Activated naive CD4-positive, alpha-beta T cell treated with anti-CD3 and anti-CD28 coated beads, Interleukin-2, amount 10 ng/mL, durations not matched to agents 7 days and 5 days (primary cell): ENCODE measurements around the gene STAT5B.

Experiments used
- CTCF ChIA-PET: fragments of 350-600 bp; sonication (Branson Sonifier 250); formaldehyde crosslinking; loops from one replicate; lab custom pipeline; 2021; ENCODE audit warnings: antibody characterized with exemption; lab: Charles Lee
- DNase-seq: peaks from one replicate; pipeline ENCODE4 v3.0.0-alpha.2; 2020
- H3K27ac Mint-ChIP-seq: one replicate; pipeline ENCODE4 v1.8.0; 2021; ENCODE audit warnings: mild to moderate bottlenecking, moderate library complexity, mixed read lengths
- H3K27me3 Mint-ChIP-seq: one replicate; pipeline ENCODE4 v1.8.0; 2021; ENCODE audit warnings: mild to moderate bottlenecking, mixed read lengths
- H3K36me3 Mint-ChIP-seq: one replicate; pipeline ENCODE4 v1.8.0; 2021; ENCODE audit warnings: mixed read lengths
- H3K4me1 Mint-ChIP-seq: one replicate; pipeline ENCODE4 v1.8.0; 2021; ENCODE audit warnings: mixed read lengths
- H3K4me3 Mint-ChIP-seq: one replicate; pipeline ENCODE4 v1.8.0; 2021; ENCODE audit warnings: mild to moderate bottlenecking, moderate library complexity, mixed read lengths
- H3K9me3 Mint-ChIP-seq: one replicate; pipeline ENCODE4 v1.8.0; 2021; ENCODE audit warnings: mixed read lengths

Gene STAT5B

DNA sequence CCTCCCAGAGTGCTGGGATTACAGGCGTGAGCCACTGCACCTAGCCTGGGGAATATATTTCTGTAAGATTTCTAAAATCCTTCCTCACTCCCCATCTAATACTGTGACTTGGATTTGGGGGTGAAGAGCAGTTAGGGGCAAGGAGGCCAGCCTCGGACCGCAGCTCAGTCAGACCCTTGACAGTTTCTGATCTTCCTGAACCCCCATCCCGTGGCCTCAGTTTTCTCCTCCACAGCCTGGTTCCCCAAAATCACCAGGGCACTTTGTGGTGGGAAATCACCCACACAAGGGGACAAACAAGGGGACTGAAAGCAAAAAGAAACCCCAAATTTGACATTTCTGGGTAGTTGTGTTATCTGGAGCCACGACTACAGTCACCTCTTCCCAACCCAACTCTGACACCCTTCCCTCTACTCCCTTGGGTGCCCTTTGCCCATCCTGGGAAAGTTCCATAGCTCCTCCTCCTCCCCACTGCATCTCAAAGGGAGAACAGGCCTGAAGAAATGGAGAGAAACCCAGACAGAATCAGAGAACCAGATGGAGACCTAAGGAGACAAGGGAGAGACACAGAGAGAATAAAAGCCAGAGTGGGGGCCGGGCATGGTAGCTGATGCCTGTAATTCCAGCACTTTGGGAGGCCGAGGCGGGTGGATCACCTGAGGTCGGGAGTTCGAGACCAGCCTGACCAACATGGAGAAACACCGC, 9.3 kb upstream of the STAT5B start:
- peak overlapping the region; percentile 97 for H3K4me3 Mint-ChIP-seq
- CTCF ChIA-PET = interaction anchor here (2.0 kb wide), 1 partner anchor 63 kb away, joined by 9 read pairs; no protein-coding TSS in a partner anchor
- peaks cover 50% of the 10 kb centered on the region for H3K4me1 Mint-ChIP-seq
- no peak for DNase-seq
- H3K27me3 Mint-ChIP-seq = no peaks in the 10 kb centered on the region
- H3K27ac Mint-ChIP-seq = no peak overlapping the region
- no peaks in the 10 kb centered on the region for H3K9me3 Mint-ChIP-seq
- peaks cover 10% of the 10 kb centered on the region for H3K36me3 Mint-ChIP-seq

DNA sequence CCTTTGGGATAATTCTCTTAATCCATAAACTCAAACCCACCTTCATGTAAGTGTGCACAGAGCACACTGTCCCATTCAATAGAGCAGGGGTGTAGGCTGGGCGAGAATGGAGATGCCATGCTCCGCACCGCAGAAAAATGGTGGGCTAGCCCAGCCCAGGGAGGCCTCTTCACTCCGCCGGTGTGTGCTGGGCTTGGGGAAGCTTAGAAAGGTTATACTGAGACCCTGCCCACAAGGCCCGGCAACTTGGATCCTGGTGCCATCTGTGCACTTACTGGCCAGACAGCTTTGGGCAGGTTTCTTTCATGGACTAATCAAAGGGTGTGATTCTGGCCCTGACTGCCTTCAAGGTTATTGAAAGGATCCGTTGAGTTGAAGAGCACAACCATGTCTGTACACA, 8.4 kb upstream of the STAT5B start:
- DNase-seq = no peak
- no peak overlapping the region for H3K27ac Mint-ChIP-seq
- peaks cover 41% of the 10 kb centered on the region for H3K4me1 Mint-ChIP-seq
- H3K4me3 Mint-ChIP-seq = no peak overlapping the region
- peaks cover 5% of the 10 kb centered on the region for H3K36me3 Mint-ChIP-seq
- H3K27me3 Mint-ChIP-seq = no peaks in the 10 kb centered on the region
- H3K9me3 Mint-ChIP-seq = no peaks in the 10 kb centered on the region
- CTCF ChIA-PET = no interaction called here

DNA sequence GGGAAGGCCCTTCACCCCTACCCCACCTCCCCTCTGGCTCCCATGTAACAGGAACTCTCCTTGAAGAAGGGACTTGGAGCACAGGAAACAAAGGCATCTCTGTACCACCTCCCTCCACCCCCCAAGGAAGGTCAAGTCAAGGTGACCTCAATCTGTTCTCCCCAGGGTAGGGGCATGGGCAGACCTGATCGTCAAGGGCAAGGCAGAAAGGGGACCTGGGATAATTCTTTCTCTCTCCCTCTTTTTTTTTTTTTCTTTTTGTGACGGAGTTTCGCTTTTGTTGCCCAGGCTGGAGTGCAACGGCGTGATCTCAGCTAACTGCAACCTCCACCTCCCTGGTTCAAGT, 7.8 kb upstream of the STAT5B start:
- no peak overlapping the region for H3K27ac Mint-ChIP-seq
- CTCF ChIA-PET = no interaction called here

DNA sequence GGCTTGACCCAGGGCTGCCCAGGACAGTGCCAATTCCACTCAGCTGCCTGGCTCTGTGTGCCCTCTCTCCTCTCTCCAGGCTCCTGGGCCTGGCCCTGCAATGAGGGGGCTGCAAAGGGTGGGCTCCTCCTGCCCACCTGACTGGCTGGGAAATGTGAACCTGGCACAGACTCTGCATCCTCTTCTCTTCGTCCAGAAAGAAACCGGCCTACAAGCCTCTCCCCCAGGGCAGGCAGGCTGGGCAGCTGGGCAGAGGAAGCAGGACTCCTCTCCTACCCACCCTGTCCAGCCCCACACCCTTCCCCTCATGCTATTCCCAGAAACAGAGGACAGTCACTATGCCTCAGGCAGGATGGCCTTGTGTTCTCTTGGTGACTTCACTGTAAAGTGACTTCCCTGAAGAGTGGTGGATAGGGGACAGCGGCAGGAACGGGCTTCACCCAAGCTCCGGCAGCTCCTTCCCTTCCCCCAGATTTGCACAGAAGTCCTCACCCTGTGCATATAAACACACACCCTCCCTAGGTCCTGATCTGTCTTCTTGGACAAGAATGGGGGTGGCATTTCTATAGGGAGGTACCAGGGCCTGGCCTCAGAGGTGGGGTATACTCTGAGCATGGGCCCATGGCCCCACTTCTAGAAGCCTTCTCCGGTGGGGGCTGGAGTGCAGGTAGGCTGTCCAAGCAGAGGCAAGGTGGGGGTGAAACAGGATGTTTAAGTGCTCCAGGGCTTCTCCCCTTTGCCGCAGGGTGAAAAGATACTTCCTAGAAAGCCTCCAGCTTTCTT, 7.2 kb upstream of the STAT5B start:
- no peak overlapping the region for H3K27ac Mint-ChIP-seq
- no peaks in the 10 kb centered on the region for H3K27me3 Mint-ChIP-seq
- H3K4me3 Mint-ChIP-seq = no peak overlapping the region
- peaks cover 35% of the 10 kb centered on the region for H3K4me1 Mint-ChIP-seq
- DNase-seq = no peak
- no peaks in the 10 kb centered on the region for H3K9me3 Mint-ChIP-seq
- CTCF ChIA-PET = interaction anchor here (0.6 kb wide), 1 partner anchor 396 kb away, joined by 3 read pairs; no protein-coding TSS in a partner anchor
- H3K36me3 Mint-ChIP-seq = peaks cover 3% of the 10 kb centered on the region

More for the DNA sequence above, 7.8 kb upstream of the STAT5B start:
- Mint-ChIP-seq H3K4me1 (peaks cover 36% of the 10 kb centered on the region), H3K27me3 (no peaks in the 10 kb centered on the region), H3K4me3 (no peak overlapping the region), H3K36me3 (peaks cover 3% of the 10 kb centered on the region), H3K9me3 (no peaks in the 10 kb centered on the region)
- DNase-seq = no peak

DNA sequence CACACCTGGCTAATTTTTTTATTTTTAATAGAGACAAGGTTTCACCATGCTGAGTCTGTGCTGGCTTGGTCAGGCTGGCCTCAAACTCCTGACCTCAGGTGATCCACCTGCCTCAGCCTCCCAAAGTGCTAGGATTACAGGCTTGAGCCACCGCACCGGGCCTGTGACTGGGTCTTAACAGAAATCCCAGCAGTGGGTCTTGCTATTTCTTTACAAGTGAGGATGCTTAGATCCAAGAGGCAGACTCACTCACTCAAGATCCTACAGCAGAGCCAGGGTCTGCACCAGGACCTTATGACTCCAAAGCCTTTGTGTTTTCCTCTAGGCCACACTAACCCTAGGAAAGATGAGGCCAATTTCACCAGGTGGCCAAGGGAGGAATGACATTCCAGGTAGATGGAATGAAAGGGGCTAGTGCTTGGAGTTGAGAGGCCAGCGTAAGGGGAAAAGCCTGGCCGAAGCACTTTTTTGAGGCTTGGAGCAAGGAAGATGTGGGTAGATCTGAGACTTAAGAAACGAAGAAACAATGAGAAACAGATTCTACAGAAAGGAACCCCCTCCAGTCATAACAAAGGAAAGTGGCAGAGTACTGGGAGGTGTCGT, 6.4 kb upstream of the STAT5B start:
- Mint-ChIP-seq H3K27me3 (no peaks in the 10 kb centered on the region), H3K4me3 (no peak overlapping the region), H3K27ac (no peak overlapping the region), H3K4me1 (peaks cover 35% of the 10 kb centered on the region), H3K36me3 (peaks cover 3% of the 10 kb centered on the region), H3K9me3 (no peaks in the 10 kb centered on the region)
- CTCF ChIA-PET = interaction anchor here (0.6 to 1.3 kb wide), 2 partner anchors 60 to 395 kb away, joined by 3 to 5 read pairs; no protein-coding TSS in a partner anchor
- no peak for DNase-seq

DNA sequence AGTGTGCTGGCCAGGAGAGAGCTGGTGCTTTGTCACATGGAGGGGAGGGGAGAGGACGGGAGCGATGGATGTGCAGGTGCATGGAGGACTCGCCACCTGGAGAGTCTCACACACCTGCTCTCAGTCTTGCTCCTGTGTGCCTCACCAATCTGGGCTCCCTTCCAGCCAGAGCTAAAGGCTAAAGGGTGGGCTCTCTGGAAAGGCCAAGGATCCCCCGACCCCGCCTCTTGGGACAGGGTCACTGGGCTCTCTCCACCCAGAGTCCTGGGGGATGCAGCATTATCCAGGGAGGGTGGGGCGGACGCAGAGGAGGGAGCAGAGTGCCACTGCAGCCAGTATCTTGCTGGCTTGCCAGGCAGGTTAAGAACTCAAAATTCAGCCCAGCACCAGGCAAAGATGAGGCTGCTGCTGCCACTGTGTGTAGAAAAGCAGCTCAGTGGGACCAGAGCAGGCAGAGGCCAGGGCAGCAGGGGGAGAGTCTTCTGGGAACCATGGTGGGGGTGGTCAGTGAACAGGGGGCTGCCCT, 5.4 kb upstream of the STAT5B start:
- Mint-ChIP-seq H3K4me3 (no peak overlapping the region), H3K4me1 (peaks cover 36% of the 10 kb centered on the region), H3K27ac (no peak overlapping the region), H3K9me3 (no peaks in the 10 kb centered on the region), H3K36me3 (peaks cover 3% of the 10 kb centered on the region), H3K27me3 (no peaks in the 10 kb centered on the region)
- CTCF ChIA-PET = interaction anchor here (1.3 kb wide), 1 partner anchor 59 kb away, joined by 5 read pairs; no protein-coding TSS in a partner anchor
- no peak for DNase-seq

DNA sequence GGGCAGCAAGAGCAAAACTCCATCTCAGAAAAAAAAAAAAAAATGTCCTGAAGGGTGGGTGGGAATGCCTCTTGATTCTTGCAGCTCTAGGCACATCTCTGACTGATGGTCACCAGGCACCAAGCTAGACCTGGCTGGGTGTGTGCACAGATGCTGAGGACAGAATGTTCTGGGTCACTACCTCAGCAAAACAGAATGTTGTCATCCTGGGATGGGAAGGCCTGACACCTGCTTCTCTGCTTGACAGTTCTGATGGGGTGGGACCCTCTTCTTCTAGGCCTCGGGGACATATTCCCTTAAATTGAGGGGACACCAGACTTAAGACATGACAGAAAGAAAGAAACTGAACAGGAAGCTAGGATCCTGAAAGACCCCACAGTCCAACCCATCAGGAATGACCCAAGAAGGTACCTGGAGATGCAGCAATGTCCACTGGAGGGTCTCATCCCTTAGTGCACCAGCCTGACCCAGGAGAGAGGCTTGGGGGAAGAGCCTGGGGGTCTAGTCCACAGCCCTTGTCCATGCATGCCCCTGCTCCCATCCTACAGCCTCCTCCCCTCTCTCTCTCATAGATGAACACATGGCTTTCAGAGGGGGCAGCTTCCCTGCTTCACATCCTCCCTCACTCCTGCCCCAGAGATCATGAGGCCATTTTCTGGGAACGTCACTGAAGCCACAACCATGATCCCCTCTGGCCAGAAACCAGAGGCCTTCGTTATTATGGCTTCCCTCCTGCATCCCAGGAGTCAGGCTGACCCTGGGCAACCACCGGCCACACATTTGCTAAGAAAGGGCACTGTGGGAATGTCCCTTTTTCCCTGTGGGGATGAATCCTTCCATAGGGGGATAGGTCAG, 3.8 kb upstream of the STAT5B start:
- Mint-ChIP-seq H3K27me3 (no peaks in the 10 kb centered on the region), H3K27ac (no peak overlapping the region), H3K36me3 (peaks cover 7% of the 10 kb centered on the region), H3K9me3 (no peaks in the 10 kb centered on the region), H3K4me1 (peaks cover 26% of the 10 kb centered on the region), H3K4me3 (no peak overlapping the region)
- no peak for DNase-seq
- CTCF ChIA-PET = interaction anchor here (1.7 kb wide), 1 partner anchor 58 kb away, joined by 6 read pairs; no protein-coding TSS in a partner anchor

DNA sequence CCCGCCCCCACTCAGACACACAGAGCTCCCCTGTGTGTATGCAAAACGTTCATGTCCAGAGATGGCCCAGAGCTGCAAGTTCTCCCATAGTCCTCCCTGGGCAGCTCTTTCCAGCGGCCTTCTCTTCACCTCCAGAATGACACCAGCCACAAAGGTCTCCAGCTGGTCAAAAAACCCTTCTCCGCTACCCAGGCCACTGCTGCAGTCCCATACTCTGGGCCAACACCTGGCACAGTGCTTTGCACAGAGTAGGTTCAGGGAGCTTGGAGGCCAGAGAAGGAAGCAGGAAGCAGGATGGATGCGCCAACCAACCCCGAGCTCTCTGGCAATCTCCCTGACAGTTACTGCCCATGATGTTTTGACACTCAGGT, 1.1 kb upstream of the STAT5B start:
- Mint-ChIP-seq H3K27ac (peak overlapping the region; percentile 80), H3K27me3 (no peaks in the 10 kb centered on the region), H3K36me3 (peaks cover 17% of the 10 kb centered on the region), H3K9me3 (no peaks in the 10 kb centered on the region), H3K4me1 (peaks cover 35% of the 10 kb centered on the region), H3K4me3 (peak overlapping the region; percentile 76)
- no peak for DNase-seq
- CTCF ChIA-PET = interaction anchor here (1.0 kb wide), 1 partner anchor 55 kb away, joined by 4 read pairs; no protein-coding TSS in a partner anchor

DNA sequence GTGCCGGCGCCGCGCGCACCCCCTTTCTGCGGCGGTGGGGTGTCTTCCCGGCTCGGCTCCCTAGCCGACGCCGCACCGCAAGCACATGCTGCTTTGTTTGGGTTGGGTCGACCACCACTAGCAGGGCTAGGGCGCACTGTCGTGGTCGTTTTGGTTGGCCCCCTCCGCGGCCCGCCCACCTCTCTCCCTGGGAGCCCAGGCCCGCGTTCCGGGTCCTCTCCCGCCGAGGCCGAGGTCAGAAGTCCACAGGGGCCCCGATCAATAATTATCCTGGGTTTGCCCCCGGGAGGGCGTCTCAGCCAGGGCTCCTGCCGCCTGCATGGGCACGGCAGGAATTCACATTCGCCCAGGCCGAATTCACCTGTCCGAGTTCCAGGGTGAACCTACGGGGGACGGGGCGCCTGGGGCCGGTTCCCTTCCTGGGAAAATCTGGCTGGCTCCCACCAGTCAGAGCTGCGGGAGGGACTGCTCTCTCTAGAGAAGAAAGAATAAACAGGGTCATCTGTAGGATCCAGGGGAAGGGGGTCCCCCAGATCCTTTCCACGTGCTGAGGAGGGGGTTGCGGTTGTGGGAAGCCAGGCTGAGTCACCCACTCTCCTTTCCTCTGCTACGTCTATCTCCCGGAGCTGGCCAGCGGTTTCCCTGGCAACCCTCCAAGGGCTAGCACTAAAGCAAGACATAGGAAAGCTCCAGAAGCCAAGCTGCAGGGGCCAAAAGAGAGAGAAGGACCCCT, 584 bp upstream of the STAT5B start:
- no peaks in the 10 kb centered on the region for H3K27me3 Mint-ChIP-seq
- CTCF ChIA-PET = interaction anchor here (1.0 to 2.4 kb wide), 2 partner anchors 54 kb away, joined by 4 to 16 read pairs; no protein-coding TSS in a partner anchor
- DNase-seq = peak; percentile 34
- peak overlapping the region; percentile 76 for H3K4me3 Mint-ChIP-seq
- H3K27ac Mint-ChIP-seq = peak overlapping the region; percentile 80
- H3K36me3 Mint-ChIP-seq = peaks cover 17% of the 10 kb centered on the region
- no peaks in the 10 kb centered on the region for H3K9me3 Mint-ChIP-seq
- H3K4me1 Mint-ChIP-seq = peaks cover 40% of the 10 kb centered on the region

DNA sequence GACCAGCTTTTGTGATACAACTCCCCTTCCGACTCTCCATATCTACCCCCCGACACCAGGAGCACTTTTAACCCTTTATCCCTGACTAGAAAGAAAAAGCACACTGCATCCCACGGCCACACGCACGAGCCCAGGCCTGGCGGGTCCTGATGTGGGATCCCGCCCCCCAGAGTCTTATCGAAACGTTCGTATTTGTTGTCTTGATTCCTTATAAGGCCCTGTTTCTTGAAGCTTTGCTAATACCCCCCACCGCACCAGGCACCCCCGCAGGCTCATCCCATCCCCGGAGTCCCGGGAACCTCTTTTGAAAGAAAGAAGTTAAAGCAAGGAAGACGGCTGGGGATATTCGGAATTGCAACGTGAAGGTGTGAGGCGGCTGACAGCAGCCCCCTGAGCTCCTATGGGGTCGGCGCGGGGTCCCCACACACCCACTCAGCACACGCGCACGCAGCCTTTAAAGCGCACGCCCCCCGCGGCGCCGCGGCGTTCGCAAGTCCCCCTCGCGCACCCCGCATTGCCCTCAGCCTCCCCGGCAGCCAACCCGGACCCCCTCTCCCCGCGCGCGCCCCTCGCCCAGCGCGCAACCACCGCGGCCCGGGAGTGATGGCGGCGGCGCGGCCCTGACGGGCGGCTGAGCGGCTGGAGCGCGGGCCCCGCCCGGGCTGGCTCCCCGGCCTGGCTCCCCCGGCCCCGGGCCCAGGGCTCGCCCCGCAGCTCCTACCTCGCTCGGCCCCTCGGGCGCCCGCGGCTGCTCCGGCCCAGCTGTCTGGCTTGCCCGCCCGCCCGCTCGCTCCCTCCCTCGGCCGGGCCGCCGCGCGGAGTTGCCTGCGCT, 448 bp downstream of the STAT5B start:
- Mint-ChIP-seq H3K36me3 (peaks cover 22% of the 10 kb centered on the region), H3K27ac (peak overlapping the region; percentile 91), H3K4me1 (peaks cover 51% of the 10 kb centered on the region), H3K27me3 (no peaks in the 10 kb centered on the region), H3K4me3 (peak overlapping the region; percentile 95), H3K9me3 (no peaks in the 10 kb centered on the region)
- CTCF ChIA-PET = interaction anchor here (0.8 to 2.4 kb wide), 3 partner anchors 20 to 53 kb away, joined by 3 to 16 read pairs (median 3); no protein-coding TSS in a partner anchor
- peak; percentile 55 for DNase-seq

DNA sequence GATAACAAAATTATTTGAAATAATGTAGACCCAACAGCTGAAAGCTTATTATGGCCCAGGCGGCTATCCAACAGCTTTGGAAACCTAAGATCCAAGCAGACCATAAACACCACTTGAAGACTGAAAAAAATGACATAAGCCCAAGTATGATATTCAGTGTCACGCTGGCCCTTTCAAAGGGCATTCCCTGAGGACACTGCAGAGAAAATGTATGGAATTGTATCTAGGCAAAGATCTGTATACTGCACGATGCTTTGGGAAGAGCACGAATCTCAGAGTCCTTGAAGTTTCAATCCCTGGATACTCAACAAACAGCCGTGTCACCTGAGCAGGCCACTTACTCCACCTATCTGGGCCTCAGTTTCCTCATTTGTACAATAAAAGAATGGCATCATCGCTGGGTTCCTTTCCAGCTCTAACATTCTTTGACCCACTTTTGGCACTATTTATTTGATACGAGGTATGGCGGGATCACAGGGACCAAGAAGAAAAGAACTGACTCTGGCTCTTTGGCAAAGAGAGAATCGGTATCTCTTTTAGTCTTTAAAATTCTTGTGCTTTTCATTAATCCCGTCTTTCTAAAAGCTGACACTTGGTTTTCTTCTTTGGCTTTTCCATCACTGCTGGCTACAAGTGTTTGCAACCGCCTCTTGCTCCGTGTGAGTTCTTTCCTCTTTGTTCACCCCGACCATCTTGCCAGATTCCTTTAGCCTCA, 1.2 kb downstream of the STAT5B start:
- no peak for DNase-seq
- Mint-ChIP-seq H3K36me3 (peaks cover 27% of the 10 kb centered on the region), H3K27ac (peak overlapping the region; percentile 91), H3K4me1 (peaks cover 58% of the 10 kb centered on the region), H3K4me3 (peak overlapping the region; percentile 95), H3K27me3 (no peaks in the 10 kb centered on the region), H3K9me3 (no peaks in the 10 kb centered on the region)
- CTCF ChIA-PET = interaction anchor here (0.8 to 2.4 kb wide), 4 partner anchors 15 to 52 kb away, joined by 3 to 16 read pairs (median 4); no protein-coding TSS in a partner anchor

DNA sequence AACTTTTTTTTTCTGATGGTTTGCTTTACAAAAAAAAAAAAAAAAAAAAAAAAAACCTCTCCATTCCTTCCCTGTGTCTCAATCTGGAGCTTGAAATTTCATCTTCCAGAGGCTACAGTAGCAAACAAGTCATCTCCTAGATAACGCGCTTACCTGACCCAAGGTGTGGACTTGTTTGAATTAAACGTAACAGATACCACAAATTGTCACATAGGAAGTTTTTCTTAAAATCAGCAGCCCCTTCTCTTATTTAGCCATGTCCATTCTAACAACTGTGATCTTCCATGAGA, 2.0 kb downstream of the STAT5B start:
- Mint-ChIP-seq H3K27ac (peak overlapping the region; percentile 91), H3K36me3 (peaks cover 32% of the 10 kb centered on the region), H3K27me3 (no peaks in the 10 kb centered on the region), H3K4me1 (peaks cover 66% of the 10 kb centered on the region), H3K4me3 (peak overlapping the region; percentile 95), H3K9me3 (no peaks in the 10 kb centered on the region)
- DNase-seq = no peak
- CTCF ChIA-PET = interaction anchor here (1.1 to 2.4 kb wide), 2 partner anchors 15 to 52 kb away, joined by 4 to 16 read pairs; no protein-coding TSS in a partner anchor
